H1 (cell line): ENCODE measurements around the gene GRIA4. TPM values are rescaled to one million over a fixed set of nuclear protein-coding genes. Genes with fewer than 3 reads are reported as not detected.
A peak's percentile ranks its signal among the peaks of the same experiment; 100 is the strongest.

Experiments
- CTCF ChIA-PET: fragments of 300-600 bp; sonication (Branson Sonifier 250); formaldehyde crosslinking; loops from one replicate; lab custom pipeline; 2021; ENCODE audit not compliant: partially characterized antibody; lab: Charles Lee
- POLR2A ChIA-PET: fragments of 300-600 bp; sonication (Branson Sonifier 250); formaldehyde crosslinking; loops from one replicate; lab custom pipeline; 2021; ENCODE audit warnings: inconsistent platforms; ENCODE audit not compliant: partially characterized antibody; lab: Charles Lee
- DNase-seq, 2 experiments: peaks; one replicate each; pipeline versions ENCODE4 v3.0.0 to v3.0.0-alpha.2; 2010 to 2022; ENCODE audit warnings: low spot score in 2 of 2, low read depth in 1 of 2, mixed read lengths in 1 of 2
- FAIRE-seq: peaks from 2 replicates; lab custom pipeline; 2011; peaks lifted over from hg19 to GRCh38; lab: Jason Lieb, UNC
- H2AFZ ChIP-seq: 2 replicates; pipeline ENCODE4 v1.8.1; 2012; ENCODE audit warnings: low read length, inconsistent platforms
- H2AK5ac ChIP-seq: 2 replicates; pipeline ENCODE4 v1.6.1; 2013; ENCODE audit warnings: low read depth, low read length
- H2BK120ac ChIP-seq: replicated peaks from 2 replicates; pipeline ENCODE3; 2013; ENCODE audit warnings: low read depth, low read length, inconsistent platforms
- H2BK12ac ChIP-seq: 2 replicates; pipeline ENCODE4 v1.6.1; 2013; ENCODE audit warnings: low read depth, low read length
- H2BK15ac ChIP-seq: 2 replicates; pipeline ENCODE4 v1.6.1; 2013; ENCODE audit warnings: low read length
- H2BK20ac ChIP-seq: 2 replicates; pipeline ENCODE4 v1.6.1; 2013; ENCODE audit warnings: low read length
- H2BK5ac ChIP-seq: 2 replicates; pipeline ENCODE4 v1.6.1; 2013; ENCODE audit warnings: low read depth, low read length
- H3K14ac ChIP-seq: 2 replicates; pipeline ENCODE4 v1.6.1; 2013; ENCODE audit warnings: inconsistent platforms; ENCODE audit not compliant: insufficient read length
- H3K18ac ChIP-seq: 2 replicates; pipeline ENCODE4 v1.6.1; 2013; ENCODE audit warnings: low read length; ENCODE audit errors: extremely low read depth
- H3K23ac ChIP-seq: 2 replicates; pipeline ENCODE4 v1.6.1; 2013; ENCODE audit warnings: inconsistent platforms; ENCODE audit not compliant: insufficient read length
- H3K23me2 ChIP-seq: 2 replicates; pipeline ENCODE4 v1.6.1; 2013; ENCODE audit warnings: low read depth, low read length
- H3K27ac ChIP-seq: 2 replicates; pipeline ENCODE4 v1.6.1; 2011; ENCODE audit warnings: low read depth, low read length, inconsistent platforms
- H3K27me3 ChIP-seq, 4 experiments: replicated peaks in 1 of 4; 1 replicate in 1 of 4; 2 replicates in 3 of 4; pipeline versions ENCODE4 v1.6.1 to v1.8.1; 2011 to 2013; ENCODE audit warnings: low read length in 3 of 4, mild to moderate bottlenecking in 3 of 4, inconsistent platforms in 2 of 4, mixed read lengths in 2 of 4, moderate library complexity in 1 of 4; ENCODE audit not compliant: control insufficient read depth in 3 of 4, insufficient read depth in 3 of 4; ENCODE audit errors: extremely low read depth in 1 of 4
- H3K36me3 ChIP-seq, 4 experiments: 2 replicates each; pipeline versions ENCODE4 v1.6.1 to v1.8.1; 2011 to 2013; ENCODE audit warnings: mild to moderate bottlenecking in 4 of 4, low read length in 3 of 4, moderate library complexity in 2 of 4, control low read depth in 1 of 4, inconsistent platforms in 1 of 4; ENCODE audit not compliant: insufficient read depth in 4 of 4, control insufficient read depth in 2 of 4
- H3K4ac ChIP-seq: replicated peaks from 2 replicates; pipeline ENCODE3; 2013; ENCODE audit warnings: low read length, low read depth, mixed read lengths, inconsistent platforms; ENCODE audit not compliant: insufficient read length
- H3K4me1 ChIP-seq, 4 experiments: replicated peaks in 1 of 4; 1 replicate in 1 of 4; 2 replicates in 3 of 4; pipeline versions ENCODE4 v1.6.1 to v1.8.1; 2011 to 2013; ENCODE audit warnings: low read length in 3 of 4, inconsistent platforms in 2 of 4, mixed read lengths in 1 of 4; ENCODE audit not compliant: insufficient read depth in 4 of 4, control insufficient read depth in 3 of 4
- H3K4me2 ChIP-seq, 2 experiments: 2 replicates each; pipeline versions ENCODE4 v1.6.1 to v1.8.1; 2011 to 2013; ENCODE audit warnings: low read depth in 2 of 2, low read length in 2 of 2, control low read depth in 1 of 2, inconsistent platforms in 1 of 2, mild to moderate bottlenecking in 1 of 2; ENCODE audit not compliant: insufficient read depth in 1 of 2
- H3K4me3 ChIP-seq, 4 experiments: fragments of 200-600, 300-600 bp in 1 of 4; sonication (generic), shearing (Covaris generic), sonication (Bioruptor Twin) in 1 of 4; 2 replicates each; pipeline versions ENCODE4 v1.5.1 to v1.8.1; 2011 to 2016; ENCODE audit warnings: low read length in 4 of 4, low read depth in 3 of 4, control low read depth in 2 of 4, inconsistent platforms in 2 of 4, mild to moderate bottlenecking in 2 of 4, mixed read lengths in 1 of 4, moderate library complexity in 1 of 4; ENCODE audit not compliant: insufficient read depth in 2 of 4; ENCODE audit errors: extremely low read depth in 1 of 4
- H3K56ac ChIP-seq: replicated peaks from 2 replicates; pipeline ENCODE3; 2013; ENCODE audit warnings: low read depth, mild to moderate bottlenecking, mixed read lengths, low read length, inconsistent platforms; ENCODE audit not compliant: insufficient read length
- H3K79me1 ChIP-seq: 2 replicates; pipeline ENCODE4 v1.6.1; 2013; ENCODE audit warnings: low read depth, low read length, control low read depth
- H3K79me2 ChIP-seq, 2 experiments: 2 replicates each; pipeline versions ENCODE4 v1.6.1 to v1.8.1; 2012 to 2013; ENCODE audit warnings: low read length in 2 of 2, mild to moderate bottlenecking in 2 of 2, inconsistent platforms in 1 of 2; ENCODE audit not compliant: insufficient read depth in 2 of 2, control insufficient read depth in 1 of 2
- H3K9ac ChIP-seq, 4 experiments: replicated peaks in 1 of 4; 1 replicate in 1 of 4; 2 replicates in 3 of 4; pipeline versions ENCODE4 v1.6.1 to v1.8.1; 2011 to 2013; ENCODE audit warnings: low read depth in 3 of 4, low read length in 3 of 4, control low read depth in 2 of 4, mild to moderate bottlenecking in 2 of 4, moderate library complexity in 2 of 4, inconsistent platforms in 1 of 4; ENCODE audit errors: extremely low read depth in 1 of 4
- H3K9me3 ChIP-seq, 2 experiments: 2 replicates each; pipeline versions ENCODE4 v1.6.1 to v1.8.1; 2012 to 2013; ENCODE audit warnings: mild to moderate bottlenecking in 2 of 2, moderate library complexity in 2 of 2, control low read depth in 1 of 2, inconsistent platforms in 1 of 2, low read depth in 1 of 2, low read length in 1 of 2, mixed read lengths in 1 of 2; ENCODE audit not compliant: insufficient read depth in 2 of 2
- H4K20me1 ChIP-seq, 2 experiments: replicated peaks in 1 of 2; 2 replicates each; pipeline versions ENCODE3 to v1.8.1; 2011 to 2013; ENCODE audit warnings: inconsistent platforms in 2 of 2, low read length in 2 of 2, mild to moderate bottlenecking in 1 of 2; ENCODE audit not compliant: insufficient read depth in 2 of 2, control insufficient read depth in 1 of 2
- H4K5ac ChIP-seq: 2 replicates; pipeline ENCODE4 v1.6.1; 2013; ENCODE audit warnings: low read length, low read depth, mixed read lengths, inconsistent platforms; ENCODE audit not compliant: insufficient read length
- H4K8ac ChIP-seq: 2 replicates; pipeline ENCODE4 v1.8.0; 2013; ENCODE audit warnings: mild to moderate bottlenecking, moderate library complexity, low read length, inconsistent platforms; ENCODE audit not compliant: insufficient read depth; ENCODE audit errors: extremely low read depth
- H4K91ac ChIP-seq: replicated peaks from 2 replicates; pipeline ENCODE3; 2013; ENCODE audit warnings: low read length, mixed read lengths, inconsistent platforms; ENCODE audit not compliant: insufficient read length
- CBX8 ChIP-seq: fragments of 300-800, 300-1000 bp; sonication (generic); IDR thresholded peaks from 2 replicates; pipeline ENCODE4 v1.7.1; 2016; ENCODE audit warnings: low read depth, low read length, borderline replicate concordance
- EP300 ChIP-seq, 2 experiments: IDR thresholded peaks; 1 replicate in 1 of 2; 2 replicates in 1 of 2; pipeline ENCODE4 v1.6.1; 2011 to 2012; ENCODE audit warnings: low read depth in 2 of 2, low read length in 2 of 2, mild to moderate bottlenecking in 2 of 2, borderline replicate concordance in 1 of 2, inconsistent platforms in 1 of 2, moderate library complexity in 1 of 2
- KDM4A ChIP-seq: IDR thresholded peaks from one replicate; pipeline ENCODE4 v1.7.1; 2012; ENCODE audit warnings: low read depth, mild to moderate bottlenecking, moderate library complexity, low read length, inconsistent platforms; ENCODE audit not compliant: severe bottlenecking
- PHF8 ChIP-seq: fragments of 200-600 bp; sonication (generic); conservative IDR thresholded peaks from 2 replicates; pipeline ENCODE4 v1.7.1; 2012; ENCODE audit warnings: low read depth, mild to moderate bottlenecking, inconsistent platforms, low read length, moderate library complexity
- RNF2 ChIP-seq: fragments of 200-900, 300-1000 bp; sonication (generic); IDR thresholded peaks from 2 replicates; pipeline ENCODE4 v1.7.1; 2016; ENCODE audit warnings: borderline replicate concordance, low read depth, mild to moderate bottlenecking, antibody characterized with exemption, low read length; ENCODE audit not compliant: poor library complexity, severe bottlenecking; ENCODE audit errors: missing control alignments
- SIX5 ChIP-seq: IDR thresholded peaks from 2 replicates; pipeline ENCODE4 v1.6.1; 2011; ENCODE audit warnings: mild to moderate bottlenecking, low read depth, low read length
- SP1 ChIP-seq: IDR thresholded peaks from 2 replicates; pipeline ENCODE4 v1.6.1; 2011; ENCODE audit warnings: low read depth, low read length
- SP4 ChIP-seq: IDR thresholded peaks from 2 replicates; pipeline ENCODE4 v1.6.1; 2012; ENCODE audit warnings: low read length, inconsistent platforms
- TEAD4 ChIP-seq: IDR thresholded peaks from 2 replicates; pipeline ENCODE4 v1.6.1; 2012; ENCODE audit warnings: low read depth, low read length, inconsistent platforms, mixed read lengths
- WGBS, 2 experiments: shearing (Covaris generic) in 1 of 2; methylation state at CpG; one replicate each; pipeline versions ENCODE4 v1.1.6 to v1.1.7; 2013 to 2015; ENCODE audit warnings: low lambda C conversion rate in 2 of 2, mixed read lengths in 2 of 2, inconsistent platforms in 1 of 2, low coverage in 1 of 2, missing lambda C conversion rate in 1 of 2; ENCODE audit not compliant: insufficient replicate concordance in 2 of 2, insufficient coverage in 1 of 2, insufficient read length in 1 of 2; ENCODE audit errors: extremely low coverage in 1 of 2, missing lambda C conversion rate in 1 of 2; 5-methylcytosine and 5-hydroxymethylcytosine counted together
- polyA plus RNA-seq, 7 experiments: library from polyadenylated mRNA; depleted of rRNA in 3 of 7; stranded (reverse) in 5 of 7; unstranded in 2 of 7; fragments of >200 nt in 5 of 7; fragments of 200-250 nt in 2 of 7; gene quantifications; 1 replicate in 5 of 7; 2 replicates in 1 of 7; 4 replicates in 1 of 7; pipeline versions ENCODE4 v1.2.1 to v1.2.3, GENCODE V29; 2011 to 2013; ENCODE audit warnings: missing spikeins in 2 of 7, mixed read lengths in 2 of 7
- total RNA-seq: library from RNA; stranded (reverse); fragmentation: NEBNext Ultra II Directional; extraction: Animal tissue kit (Norgen Biotek cat#: 25700); gene quantifications from 2 replicates; pipeline ENCODE4 v1.2.1, GENCODE V29; 2021
- TF ChIP-seq, protein P1 (sequence below): IDR thresholded peaks from 2 replicates; pipeline ENCODE4 v1.6.1; 2012; ENCODE audit warnings: inconsistent platforms
- TF ChIP-seq, protein P2 (sequence below): IDR thresholded peaks from 2 replicates; pipeline ENCODE4 v1.6.1; 2011; ENCODE audit warnings: low read length, improper control_type of control experiment

GRIA4 gene
- total and polyA plus RNA-seq, 2 of the 8 experiments (the other 6 are each of a cell fraction or from before 2014, with no cell fraction given): 12.5 to 21.8 TPM

GRCh38 chr11:105609341-105609781, 512 bp upstream of the GRIA4 start:
- Histone ChIP-seq H3K27ac (no peak overlapping the region), H3K36me3 (no peaks in the 10 kb centered on the region), H4K5ac (no peak overlapping the region), H3K23me2 (peaks cover 18% of the 10 kb centered on the region; the same call in 1 of the 2 replicates), H3K4me3 (peak overlapping the region; percentile 61 to 85 (median 76); a peak in 7 of 8 replicates), H3K23ac (no peak overlapping the region), H3K79me1 (no peaks in the 10 kb centered on the region), H3K18ac (no peak overlapping the region), H3K4me1 (peaks cover 3 to 13% (median 6%) of the 10 kb centered on the region in 4 experiments; a peak in 4 of 7 replicates), H2BK12ac (no peak overlapping the region), H2BK5ac (no peak overlapping the region), H3K27me3 (peaks cover 0 to 19% (median 5%) of the 10 kb centered on the region in 4 experiments; a peak in 5 of 7 replicates), H3K4ac (no peak overlapping the region), H2AK5ac (no peak overlapping the region), H3K4me2 (peak overlapping the region; percentile 95 to 97), H3K14ac (no peak overlapping the region), H2BK15ac (no peak overlapping the region), H2BK20ac (no peak overlapping the region), H3K9ac (no peak overlapping the region), H4K8ac (no peak overlapping the region), H4K91ac (no peak overlapping the region), H2BK120ac (no peak overlapping the region), H3K79me2 (peaks cover 0 to 3% of the 10 kb centered on the region in 2 experiments; a peak in 1 of 4 replicates), H3K9me3 (0 out of 4 replicates have a peak, but pooled peaks cover 0 to 4% of the 10 kb centered on the region in 2 experiments), H3K56ac (no peak overlapping the region), H2AFZ (peak overlapping the region; percentile 52), H4K20me1 (no peaks in the 10 kb centered on the region)
- CTCF ChIA-PET: interaction anchor here (0.7 to 1.0 kb wide), 3 partner anchors 8 to 254 kb away, joined by 3 to 4 read pairs (median 4); no protein-coding TSS in a partner anchor
- POLR2A ChIA-PET: no interaction called here
- FAIRE-seq: no peak
- peak in 1 of 2 experiments; percentile 51 for DNase-seq
- WGBS, 2 experiments: 11% methylated on average over 7 of the region's 7 CpGs; no CpG with 5 or more reads in 1 of the 2 experiments
- TF ChIP-seq RNF2: no peak
- no peak for TF ChIP-seq EP300 (IDR thresholded peaks at IDR 0.05; ENCODE audit: borderline replicate concordance in 1 of 2, low read depth in 2 of 2, low read length in 2 of 2)
- no peak for TF ChIP-seq KDM4A
- TF ChIP-seq, protein P1, sequence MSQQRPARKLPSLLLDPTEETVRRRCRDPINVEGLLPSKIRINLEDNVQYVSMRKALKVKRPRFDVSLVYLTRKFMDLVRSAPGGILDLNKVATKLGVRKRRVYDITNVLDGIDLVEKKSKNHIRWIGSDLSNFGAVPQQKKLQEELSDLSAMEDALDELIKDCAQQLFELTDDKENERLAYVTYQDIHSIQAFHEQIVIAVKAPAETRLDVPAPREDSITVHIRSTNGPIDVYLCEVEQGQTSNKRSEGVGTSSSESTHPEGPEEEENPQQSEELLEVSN: no peak
- TF ChIP-seq TEAD4: peak; percentile 66
- no peak for TF ChIP-seq PHF8
- no peak for TF ChIP-seq CBX8
- TF ChIP-seq, protein P2, sequence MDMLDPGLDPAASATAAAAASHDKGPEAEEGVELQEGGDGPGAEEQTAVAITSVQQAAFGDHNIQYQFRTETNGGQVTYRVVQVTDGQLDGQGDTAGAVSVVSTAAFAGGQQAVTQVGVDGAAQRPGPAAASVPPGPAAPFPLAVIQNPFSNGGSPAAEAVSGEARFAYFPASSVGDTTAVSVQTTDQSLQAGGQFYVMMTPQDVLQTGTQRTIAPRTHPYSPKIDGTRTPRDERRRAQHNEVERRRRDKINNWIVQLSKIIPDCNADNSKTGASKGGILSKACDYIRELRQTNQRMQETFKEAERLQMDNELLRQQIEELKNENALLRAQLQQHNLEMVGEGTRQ: no peak
- TF ChIP-seq SP1: no peak
- no peak for TF ChIP-seq SP4
- TF ChIP-seq SIX5: no peak
